K562 treated with DMSO at 1 percent for 12 hours (cell line): ENCODE measurements around the gene GCC1. TPM values are rescaled to one million over a fixed set of nuclear protein-coding genes. Genes with fewer than 3 reads are reported as not detected.

Experiments used
- total RNA-seq: library from RNA; unstranded; fragments of 300-600 nt; gene quantifications from 2 replicates; pipeline ENCODE4 v1.2.3, GENCODE V29; 2022; ENCODE audit not compliant: insufficient read depth

The GCC1 gene, protein sequence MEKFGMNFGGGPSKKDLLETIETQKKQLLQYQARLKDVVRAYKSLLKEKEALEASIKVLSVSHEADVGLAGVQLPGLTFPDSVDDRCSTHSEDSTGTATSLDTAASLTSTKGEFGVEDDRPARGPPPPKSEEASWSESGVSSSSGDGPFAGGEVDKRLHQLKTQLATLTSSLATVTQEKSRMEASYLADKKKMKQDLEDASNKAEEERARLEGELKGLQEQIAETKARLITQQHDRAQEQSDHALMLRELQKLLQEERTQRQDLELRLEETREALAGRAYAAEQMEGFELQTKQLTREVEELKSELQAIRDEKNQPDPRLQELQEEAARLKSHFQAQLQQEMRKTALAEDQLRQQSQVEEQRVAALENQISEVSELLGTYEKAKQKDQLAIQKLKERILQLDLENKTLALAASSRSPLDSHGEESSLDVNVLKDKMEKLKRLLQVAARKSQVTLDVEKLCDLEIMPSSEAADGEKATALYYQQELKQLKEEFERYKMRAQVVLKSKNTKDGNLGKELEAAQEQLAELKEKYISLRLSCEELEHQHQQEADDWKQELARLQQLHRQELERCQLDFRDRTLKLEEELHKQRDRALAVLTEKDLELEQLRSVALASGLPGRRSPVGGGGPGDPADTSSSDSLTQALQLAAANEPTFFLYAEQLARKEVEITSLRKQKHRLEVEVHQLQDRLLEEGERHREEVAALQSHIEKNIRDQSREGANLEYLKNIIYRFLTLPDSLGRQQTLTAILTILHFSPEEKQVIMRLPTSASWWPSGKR
- 10.9 and 21.3 TPM in 2 replicates for total RNA-seq

DNA sequence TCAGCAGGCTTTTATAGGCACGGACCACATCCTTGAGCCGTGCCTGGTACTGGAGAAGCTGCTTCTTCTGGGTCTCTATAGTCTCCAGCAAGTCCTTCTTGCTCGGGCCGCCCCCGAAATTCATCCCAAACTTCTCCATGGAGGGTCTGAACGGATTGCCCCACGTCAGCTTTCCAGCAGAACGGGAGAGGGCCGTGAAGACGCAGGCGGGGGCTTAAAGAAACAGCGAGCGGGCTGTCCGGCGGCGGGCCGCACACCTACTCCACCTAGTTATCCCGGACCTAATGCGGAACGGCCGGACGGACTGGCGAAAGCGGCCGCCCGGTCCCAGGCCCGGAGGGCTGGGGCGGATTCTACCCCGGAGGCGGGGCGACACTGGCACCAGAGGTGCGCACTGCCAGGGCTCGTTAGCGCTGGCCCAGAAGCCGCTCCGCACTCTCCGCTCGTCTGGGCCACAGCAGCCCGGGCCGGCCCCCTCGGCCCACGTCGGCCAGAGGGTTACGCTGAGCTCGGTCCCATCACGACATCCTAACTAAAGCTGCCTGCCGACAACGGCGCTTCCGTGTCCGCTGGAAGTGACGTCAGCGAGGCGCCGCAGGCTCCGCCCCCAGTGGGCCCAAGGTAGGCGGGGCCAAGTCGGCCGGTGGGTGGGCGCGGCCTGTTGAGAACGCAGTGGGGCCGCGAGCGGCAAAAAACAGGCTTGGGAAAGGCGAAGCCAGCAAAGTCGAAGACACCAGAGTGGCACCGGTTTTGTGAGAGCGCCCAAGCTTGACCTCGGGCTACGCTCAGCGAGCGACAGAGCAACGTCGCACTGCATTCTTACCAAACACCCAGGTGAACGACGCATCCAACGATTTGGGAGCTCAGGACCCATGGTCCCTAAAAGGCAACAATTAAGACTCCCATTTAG, at the start of gene GCC1:
GCC1 (minus strand) TSS at position 553 of the 910 bp plus-strand sequence; CDS start at position 139, 414 bp downstream.

DNA sequence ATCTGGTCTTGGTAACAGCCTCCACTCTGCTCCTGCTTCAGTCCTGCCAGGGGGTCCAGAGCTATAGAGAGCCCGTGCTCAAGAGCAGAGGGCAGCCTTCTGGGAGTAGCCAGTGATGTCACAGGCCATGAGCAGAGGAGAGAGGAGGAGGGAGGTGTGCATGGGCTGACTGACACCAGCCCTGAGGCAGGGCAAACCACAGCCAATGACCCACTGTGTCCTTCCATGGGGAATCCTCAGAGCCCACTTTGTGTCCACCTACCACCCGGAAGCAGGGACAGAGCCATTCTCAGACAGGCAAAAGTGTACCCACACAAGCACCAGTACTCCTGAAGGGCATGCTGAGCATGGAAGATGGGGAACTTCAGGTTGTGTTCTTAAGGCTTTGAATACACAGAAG, 32.6 kb upstream of the GCC1 start, which contains the start of gene PAX4:
PAX4 (minus strand) TSS at position 101 of the 400 bp plus-strand sequence. CDS start 2,214 bp downstream, outside the sequence.

DNA sequence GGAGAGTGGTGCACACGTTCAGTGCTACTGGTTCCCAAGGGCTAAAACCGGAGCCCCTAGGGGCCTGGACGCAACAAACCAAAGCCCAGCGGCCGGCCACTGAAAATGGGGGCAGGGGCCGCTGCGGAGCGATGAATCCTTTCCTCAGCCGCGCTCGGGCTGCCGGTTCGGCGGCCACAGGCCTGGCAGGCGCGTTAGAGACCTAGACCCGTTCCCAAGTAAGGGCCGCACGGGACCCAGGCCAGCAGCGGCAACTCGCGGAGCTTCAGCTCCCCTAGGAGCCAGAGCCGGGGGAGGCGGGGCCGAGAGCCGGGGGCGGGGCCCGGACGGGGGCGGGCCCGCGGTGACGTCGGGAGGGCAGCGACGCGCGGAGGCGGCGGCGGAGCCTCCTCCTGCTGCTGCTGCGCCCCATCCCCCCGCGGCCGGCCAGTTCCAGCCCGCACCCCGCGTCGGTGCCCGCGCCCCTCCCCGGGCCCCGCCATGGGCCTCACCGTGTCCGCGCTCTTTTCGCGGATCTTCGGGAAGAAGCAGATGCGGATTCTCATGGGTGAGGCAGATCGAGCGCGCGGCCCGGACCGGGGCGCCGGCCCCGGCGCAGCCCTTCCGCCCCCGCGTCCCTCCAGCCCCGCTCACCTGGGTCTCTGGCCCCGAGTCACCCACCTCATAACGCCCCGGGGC, 2.8 kb upstream of the GCC1 start, which contains the start of gene ARF5:
ARF5 (plus strand) TSS at position 393 of the 678 bp plus-strand sequence; CDS start at position 481, 88 bp downstream.

Other genes with a start within 250 kb of the GCC1 start
- 13.1 and 41.8 TPM in 2 replicates for gene ZNF800, start 192.9 kb downstream of the GCC1 start, total RNA-seq
- 276 and 410 TPM in 2 replicates for gene ARF5, start 2.8 kb upstream of the GCC1 start, total RNA-seq
- gene FSCN3, start 8.1 kb upstream of the GCC1 start, total RNA-seq = not detected in 2 replicates
- gene PAX4, start 32.5 kb upstream of the GCC1 start, total RNA-seq = not detected in 2 replicates
- gene SND1, start 66.6 kb upstream of the GCC1 start, total RNA-seq = 472 and 621 TPM in 2 replicates